ENCODE measurements around the gene BANF2.

DNA sequence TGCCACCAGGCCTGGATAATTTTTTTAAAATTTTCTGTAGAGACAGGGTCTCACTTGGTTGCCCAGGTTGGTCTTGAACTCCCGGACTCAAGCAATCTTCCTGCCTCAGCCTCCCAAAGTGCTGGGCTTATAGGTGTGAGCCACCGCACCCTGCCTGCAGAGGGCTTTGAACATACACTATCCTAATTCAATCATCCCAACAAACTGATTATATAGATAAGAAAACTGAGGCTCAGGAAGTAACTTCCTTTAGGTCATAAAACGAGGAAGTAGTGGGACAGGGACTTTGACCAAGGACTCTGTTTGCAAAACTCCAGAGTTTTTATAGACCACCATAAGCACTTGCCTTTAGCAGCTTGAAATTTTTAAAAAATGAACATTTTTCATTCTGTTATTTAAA lies 5.0 kb upstream of the BANF2 start:
- TF ChIP-seq, protein P1, sequence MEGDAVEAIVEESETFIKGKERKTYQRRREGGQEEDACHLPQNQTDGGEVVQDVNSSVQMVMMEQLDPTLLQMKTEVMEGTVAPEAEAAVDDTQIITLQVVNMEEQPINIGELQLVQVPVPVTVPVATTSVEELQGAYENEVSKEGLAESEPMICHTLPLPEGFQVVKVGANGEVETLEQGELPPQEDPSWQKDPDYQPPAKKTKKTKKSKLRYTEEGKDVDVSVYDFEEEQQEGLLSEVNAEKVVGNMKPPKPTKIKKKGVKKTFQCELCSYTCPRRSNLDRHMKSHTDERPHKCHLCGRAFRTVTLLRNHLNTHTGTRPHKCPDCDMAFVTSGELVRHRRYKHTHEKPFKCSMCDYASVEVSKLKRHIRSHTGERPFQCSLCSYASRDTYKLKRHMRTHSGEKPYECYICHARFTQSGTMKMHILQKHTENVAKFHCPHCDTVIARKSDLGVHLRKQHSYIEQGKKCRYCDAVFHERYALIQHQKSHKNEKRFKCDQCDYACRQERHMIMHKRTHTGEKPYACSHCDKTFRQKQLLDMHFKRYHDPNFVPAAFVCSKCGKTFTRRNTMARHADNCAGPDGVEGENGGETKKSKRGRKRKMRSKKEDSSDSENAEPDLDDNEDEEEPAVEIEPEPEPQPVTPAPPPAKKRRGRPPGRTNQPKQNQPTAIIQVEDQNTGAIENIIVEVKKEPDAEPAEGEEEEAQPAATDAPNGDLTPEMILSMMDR (conservative IDR thresholded peaks at IDR 0.05; ENCODE audit: low read depth, low read length) = no peak
- no peak for TF ChIP-seq EZH2 (IDR thresholded peaks at IDR 0.05; ENCODE audit: borderline replicate concordance, low read depth, low read length, poor library complexity, severe bottlenecking)
